Measurements from ENCODE around the gene ADAMTSL1.

The ADAMTSL1 gene

DNA sequence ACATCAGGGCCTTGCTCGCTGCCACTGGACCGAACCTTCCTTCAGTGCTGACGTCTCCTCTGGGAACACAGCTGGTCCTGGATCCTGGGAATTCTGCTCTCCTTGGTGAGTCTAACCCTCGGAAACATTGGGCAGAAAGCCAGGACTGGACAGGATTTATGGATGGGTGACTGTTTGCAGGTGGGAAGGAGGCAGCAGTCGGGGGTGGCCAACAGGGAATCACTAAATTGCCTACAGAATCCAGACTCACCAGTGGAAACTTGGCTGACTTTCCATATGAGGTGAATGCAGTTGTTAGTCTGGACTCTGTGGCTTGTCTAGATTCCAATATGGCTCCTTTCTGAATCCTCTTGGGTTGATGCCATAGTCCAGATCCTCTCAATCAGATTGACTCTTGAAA lies 355.9 kb downstream of the ADAMTSL1 start:
- H3K9me3 Mint-ChIP-seq: no peaks in the 10 kb centered on the region
- peaks cover 17% of the 10 kb centered on the region for H3K4me1 Mint-ChIP-seq
- no peaks in the 10 kb centered on the region for H3K36me3 Mint-ChIP-seq
- no peak overlapping the region for H3K27ac Mint-ChIP-seq
- no peak overlapping the region for H3K4me3 Mint-ChIP-seq
- H3K27me3 Mint-ChIP-seq: no peaks in the 10 kb centered on the region

DNA sequence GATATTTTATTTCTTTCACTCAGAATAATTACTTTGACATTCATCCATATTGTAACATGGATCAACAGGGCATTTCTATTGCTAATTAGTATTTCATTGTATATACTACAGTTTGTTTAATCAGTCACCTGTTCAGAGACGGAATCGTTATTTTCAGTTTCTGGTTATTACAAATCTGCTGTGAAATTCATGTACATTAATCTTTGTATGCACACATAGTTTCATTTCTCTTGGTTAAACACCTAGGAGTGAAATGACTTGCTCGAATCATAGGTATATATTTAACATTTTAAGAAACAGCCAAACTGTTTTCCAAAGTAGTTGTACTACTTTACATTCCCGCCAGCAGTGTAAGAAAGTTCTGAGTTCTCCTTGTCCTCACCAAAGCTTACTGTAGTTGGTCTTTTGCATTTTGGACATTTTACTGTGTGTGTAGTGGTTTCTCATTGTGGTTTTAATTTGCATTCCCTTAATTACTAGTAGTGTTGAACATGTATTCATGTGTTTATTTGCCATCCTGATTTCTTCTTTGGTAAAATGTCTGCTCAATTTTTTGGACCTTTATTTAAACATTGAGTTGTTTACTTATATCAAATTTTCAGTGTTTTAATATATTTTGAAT lies 360.9 kb downstream of the ADAMTSL1 start:
- H3K4me3 Mint-ChIP-seq: no peak overlapping the region
- H3K27ac Mint-ChIP-seq: no peak overlapping the region
- no peaks in the 10 kb centered on the region for H3K36me3 Mint-ChIP-seq
- no peaks in the 10 kb centered on the region for H3K4me1 Mint-ChIP-seq
- no peaks in the 10 kb centered on the region for H3K27me3 Mint-ChIP-seq
- H3K9me3 Mint-ChIP-seq: no peaks in the 10 kb centered on the region

DNA sequence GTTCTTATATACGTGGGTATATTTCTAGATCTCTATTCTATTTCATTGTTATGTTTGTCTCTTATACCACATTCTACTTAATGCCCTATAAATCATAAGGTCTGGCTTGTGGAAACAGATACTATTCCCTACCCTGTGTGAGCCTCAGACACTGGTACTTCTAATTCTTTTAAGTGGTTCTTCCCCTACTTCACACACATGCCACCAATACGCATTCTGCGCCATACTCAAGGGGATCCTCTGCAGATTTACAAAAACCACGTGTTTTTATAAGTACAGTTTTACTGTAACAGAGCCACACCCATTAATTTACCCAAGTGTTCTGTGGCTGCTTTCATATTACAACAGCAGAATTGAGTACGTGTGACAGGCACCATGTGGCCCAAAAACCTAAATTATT lies 363.4 kb downstream of the ADAMTSL1 start:
- Mint-ChIP-seq H3K4me1 (no peaks in the 10 kb centered on the region), H3K27me3 (no peaks in the 10 kb centered on the region), H3K36me3 (no peaks in the 10 kb centered on the region), H3K27ac (no peak overlapping the region), H3K4me3 (no peak overlapping the region), H3K9me3 (no peaks in the 10 kb centered on the region)

DNA sequence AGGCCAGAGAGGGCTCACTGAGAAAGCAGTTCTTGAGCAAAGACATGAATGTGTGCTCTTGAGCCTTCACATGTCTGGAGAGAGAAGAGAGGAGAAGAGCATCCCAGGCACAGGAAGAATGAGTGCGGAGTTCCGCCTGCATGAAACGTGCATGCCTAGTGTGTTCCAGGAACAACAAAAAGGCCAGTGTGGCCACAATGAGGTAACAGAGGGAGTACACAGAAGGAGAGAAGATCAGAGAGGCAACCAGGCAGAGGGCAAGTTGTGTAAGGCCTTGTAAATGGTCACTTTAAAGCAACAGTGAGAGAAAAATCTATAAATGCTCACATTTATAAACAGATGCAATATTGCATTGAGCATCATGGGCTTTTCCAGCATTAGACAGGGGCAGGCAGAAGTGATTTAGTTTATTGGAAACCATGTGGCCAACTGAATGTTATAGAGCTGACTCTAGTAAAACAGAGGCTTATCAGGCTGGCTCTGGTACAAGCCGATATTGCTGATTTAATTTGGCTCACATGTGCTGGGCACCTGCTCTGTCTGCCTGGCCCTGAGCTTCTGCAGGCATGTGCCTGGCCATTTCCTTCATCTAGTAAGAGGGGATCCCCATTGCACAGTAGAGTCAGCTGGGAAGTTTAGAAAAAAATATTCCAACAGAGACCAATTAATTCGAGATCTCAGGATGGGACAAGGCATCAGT lies 373.8 kb downstream of the ADAMTSL1 start:
- no peak overlapping the region for H3K4me3 Mint-ChIP-seq
- H3K9me3 Mint-ChIP-seq: no peaks in the 10 kb centered on the region
- H3K36me3 Mint-ChIP-seq: no peaks in the 10 kb centered on the region
- no peaks in the 10 kb centered on the region for H3K4me1 Mint-ChIP-seq
- no peak overlapping the region for H3K27ac Mint-ChIP-seq
- H3K27me3 Mint-ChIP-seq: peaks cover under 1% of the 10 kb centered on the region

DNA sequence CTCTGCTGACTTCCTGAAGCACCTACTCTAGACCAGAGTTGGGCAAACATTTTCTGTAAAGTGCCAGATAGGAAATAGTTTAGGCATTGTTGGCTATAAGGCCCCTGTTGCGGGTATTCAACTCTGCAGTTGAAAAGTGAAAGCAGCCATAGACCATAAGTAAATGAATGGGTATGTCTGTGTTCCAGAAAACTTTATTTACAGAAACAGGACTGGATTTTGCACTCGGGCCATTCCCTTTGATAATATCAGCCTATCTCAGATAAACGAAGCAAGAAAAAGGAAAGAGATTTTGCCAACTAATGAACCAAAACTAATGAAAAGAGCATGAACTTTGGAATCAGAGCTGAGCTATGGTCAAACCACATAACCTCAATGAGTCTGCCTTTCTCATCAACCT lies 374.7 kb downstream of the ADAMTSL1 start:
- Mint-ChIP-seq H3K9me3 (no peaks in the 10 kb centered on the region), H3K4me1 (no peaks in the 10 kb centered on the region), H3K27me3 (no peaks in the 10 kb centered on the region), H3K4me3 (no peak overlapping the region), H3K27ac (no peak overlapping the region), H3K36me3 (no peaks in the 10 kb centered on the region)

DNA sequence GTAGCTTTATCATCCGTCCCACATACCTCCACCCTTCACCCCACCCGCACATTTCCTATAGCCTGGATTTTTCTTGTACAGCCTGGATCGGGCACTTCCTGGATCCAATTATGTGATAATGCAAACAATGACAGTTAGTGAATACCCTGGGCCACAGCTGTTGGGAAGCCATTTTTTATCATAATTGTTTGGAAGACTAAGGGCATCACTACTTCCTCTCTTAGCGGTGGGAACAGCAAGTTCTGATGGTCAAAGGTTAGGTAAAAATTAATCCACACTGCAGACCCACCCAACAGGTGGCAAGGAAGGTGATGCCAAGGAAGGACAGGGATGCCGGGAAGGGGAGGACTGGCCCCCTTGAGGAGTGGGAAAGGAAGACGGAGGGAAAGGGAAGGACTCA lies 375.3 kb downstream of the ADAMTSL1 start:
- H3K27me3 Mint-ChIP-seq: no peaks in the 10 kb centered on the region
- no peaks in the 10 kb centered on the region for H3K36me3 Mint-ChIP-seq
- no peak overlapping the region for H3K27ac Mint-ChIP-seq
- H3K4me3 Mint-ChIP-seq: no peak overlapping the region
- H3K4me1 Mint-ChIP-seq: no peaks in the 10 kb centered on the region
- no peaks in the 10 kb centered on the region for H3K9me3 Mint-ChIP-seq

DNA sequence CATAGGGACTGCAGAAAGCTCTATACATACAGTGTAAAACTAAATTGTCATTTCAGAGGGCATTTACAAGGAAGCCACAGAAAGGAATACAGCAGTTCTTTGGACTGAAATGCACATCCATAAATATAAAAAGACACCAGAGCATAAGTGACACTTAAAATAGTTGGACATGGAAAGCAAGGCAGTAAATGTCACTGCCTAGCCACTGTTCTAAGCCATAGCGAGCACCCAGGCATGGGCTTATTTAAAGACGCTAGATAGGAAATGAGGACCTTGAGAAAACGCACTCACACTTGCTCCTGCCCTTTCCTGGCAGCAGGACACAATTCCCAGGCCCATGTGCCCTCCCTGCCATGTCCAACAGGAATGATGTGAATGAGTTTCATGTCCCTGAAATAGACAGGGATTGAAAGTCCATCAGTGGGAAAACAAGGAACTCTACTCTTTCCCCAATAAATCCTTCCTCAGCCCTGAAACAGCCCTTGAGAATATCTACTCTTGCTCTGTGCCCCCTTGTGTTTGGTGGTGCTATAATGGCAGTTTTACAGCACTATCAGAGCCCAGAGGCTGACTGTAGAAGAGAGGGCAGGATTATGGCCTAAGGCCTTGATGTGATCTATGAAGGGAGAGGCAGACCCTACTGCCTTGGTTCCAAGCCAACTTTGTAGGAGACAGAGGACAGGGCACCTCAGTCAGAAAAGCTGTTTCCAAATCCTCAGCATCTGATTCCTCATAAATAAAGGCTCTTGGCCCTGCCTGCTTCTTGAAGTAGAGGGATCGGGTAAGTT lies 376.1 kb downstream of the ADAMTSL1 start:
- no peaks in the 10 kb centered on the region for H3K36me3 Mint-ChIP-seq
- H3K9me3 Mint-ChIP-seq: no peaks in the 10 kb centered on the region
- H3K4me1 Mint-ChIP-seq: no peaks in the 10 kb centered on the region
- H3K27me3 Mint-ChIP-seq: peaks cover 1% of the 10 kb centered on the region
- no peak overlapping the region for H3K27ac Mint-ChIP-seq
- H3K4me3 Mint-ChIP-seq: no peak overlapping the region

DNA sequence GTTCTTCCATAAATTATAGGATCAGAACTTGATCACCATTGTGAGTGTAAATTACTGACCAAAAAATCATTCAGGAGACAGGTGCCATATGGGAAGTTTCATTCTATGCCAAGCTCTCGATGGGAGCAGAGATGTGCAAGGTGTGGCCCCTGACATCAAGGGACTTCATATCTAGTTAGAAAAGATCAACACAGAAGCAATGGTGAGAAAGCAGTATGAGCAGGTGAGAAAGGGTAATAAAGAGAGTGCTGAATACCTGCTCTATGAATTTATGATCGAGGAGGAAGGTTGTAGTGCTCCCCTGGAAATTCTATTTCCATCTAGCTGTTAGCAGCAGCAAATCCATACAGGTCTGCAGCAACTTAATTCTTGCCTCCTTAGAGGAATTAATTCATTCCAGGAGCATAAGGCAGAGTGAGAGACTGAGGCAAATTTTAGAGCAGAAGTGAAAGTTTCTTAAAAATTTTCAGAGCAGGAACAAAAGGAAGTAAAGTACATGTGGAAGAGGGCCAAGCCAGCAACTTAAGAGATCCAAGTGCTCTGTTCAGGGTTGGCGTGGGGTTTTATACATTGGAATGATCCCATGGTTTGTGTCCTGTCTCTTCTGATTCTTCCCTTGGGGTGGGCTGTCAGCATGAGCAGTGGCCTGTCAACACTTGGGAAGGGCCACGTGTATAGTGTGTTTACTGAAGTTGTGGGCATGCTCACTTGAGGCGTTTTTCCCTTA lies 377.3 kb downstream of the ADAMTSL1 start:
- Mint-ChIP-seq H3K4me1 (no peaks in the 10 kb centered on the region), H3K27me3 (peaks cover 1% of the 10 kb centered on the region)

DNA sequence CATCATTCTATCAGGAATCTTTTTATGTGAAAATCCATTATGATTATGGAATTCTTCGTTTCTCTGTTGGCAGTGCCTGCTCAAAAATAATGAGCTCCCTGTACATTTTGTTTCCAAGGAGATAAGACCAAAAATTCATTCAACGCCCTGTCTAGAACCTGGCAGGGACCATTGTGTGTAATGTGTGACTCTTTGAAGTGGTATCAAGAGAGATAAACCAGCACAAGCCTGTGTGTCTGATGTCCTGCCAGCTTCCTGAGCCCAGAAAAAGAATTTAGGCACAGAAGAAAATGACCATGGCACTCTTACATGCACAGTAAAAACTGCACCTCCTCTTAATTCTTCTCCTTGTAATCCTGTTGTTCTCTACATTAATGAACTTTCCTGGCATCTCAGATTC lies 381.7 kb downstream of the ADAMTSL1 start:
- Mint-ChIP-seq H3K4me3 (no peak overlapping the region), H3K4me1 (no peaks in the 10 kb centered on the region), H3K27me3 (peaks cover 4% of the 10 kb centered on the region), H3K36me3 (no peaks in the 10 kb centered on the region), H3K27ac (no peak overlapping the region), H3K9me3 (no peaks in the 10 kb centered on the region)

More for the DNA sequence above, 377.3 kb downstream of the ADAMTSL1 start:
- no peaks in the 10 kb centered on the region for H3K9me3 Mint-ChIP-seq
- no peak overlapping the region for H3K4me3 Mint-ChIP-seq
- no peak overlapping the region for H3K27ac Mint-ChIP-seq
- no peaks in the 10 kb centered on the region for H3K36me3 Mint-ChIP-seq

DNA sequence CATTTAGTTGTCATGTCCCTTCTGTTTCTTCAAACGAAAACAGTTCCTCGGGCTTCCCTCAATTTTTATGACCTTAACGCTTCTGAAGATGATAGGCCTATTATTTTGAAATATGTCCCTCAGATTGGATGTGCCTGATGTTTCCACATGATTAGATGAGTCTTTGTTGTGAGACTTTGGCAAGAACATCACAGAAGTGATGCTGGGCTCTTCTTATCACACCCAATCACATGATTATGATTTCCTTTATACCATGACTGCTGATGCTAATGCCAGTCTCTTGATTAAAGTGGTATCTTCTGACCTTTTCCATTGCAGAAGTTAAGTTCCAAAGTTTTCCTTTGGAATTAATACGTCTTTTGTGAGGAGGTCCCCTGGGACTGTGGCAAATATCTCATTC lies 383.4 kb downstream of the ADAMTSL1 start:
- no peaks in the 10 kb centered on the region for H3K9me3 Mint-ChIP-seq
- H3K27ac Mint-ChIP-seq: no peak overlapping the region
- no peak overlapping the region for H3K4me3 Mint-ChIP-seq
- H3K36me3 Mint-ChIP-seq: no peaks in the 10 kb centered on the region
- no peaks in the 10 kb centered on the region for H3K4me1 Mint-ChIP-seq
- H3K27me3 Mint-ChIP-seq: peaks cover 5% of the 10 kb centered on the region

DNA sequence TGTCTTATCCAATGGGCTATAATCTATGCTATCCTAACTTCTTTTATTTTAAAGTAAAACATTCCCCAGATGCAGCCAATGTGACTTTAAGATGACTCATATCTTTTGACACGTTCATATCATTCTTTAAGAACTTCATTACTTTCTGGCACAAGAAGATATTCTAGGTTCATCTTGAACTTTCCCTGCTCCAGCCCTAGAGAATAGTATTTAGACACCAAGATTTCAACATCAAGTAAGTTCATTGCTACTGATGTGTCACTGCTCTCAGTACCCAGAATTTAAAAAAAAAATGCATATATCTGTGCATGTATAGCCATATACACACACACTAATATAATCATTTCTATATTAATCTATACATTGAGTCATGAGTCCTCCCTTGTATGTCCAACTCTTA lies 383.8 kb downstream of the ADAMTSL1 start:
- Mint-ChIP-seq H3K27me3 (peaks cover 5% of the 10 kb centered on the region), H3K4me1 (no peaks in the 10 kb centered on the region), H3K9me3 (no peaks in the 10 kb centered on the region), H3K27ac (no peak overlapping the region), H3K36me3 (no peaks in the 10 kb centered on the region), H3K4me3 (no peak overlapping the region)

DNA sequence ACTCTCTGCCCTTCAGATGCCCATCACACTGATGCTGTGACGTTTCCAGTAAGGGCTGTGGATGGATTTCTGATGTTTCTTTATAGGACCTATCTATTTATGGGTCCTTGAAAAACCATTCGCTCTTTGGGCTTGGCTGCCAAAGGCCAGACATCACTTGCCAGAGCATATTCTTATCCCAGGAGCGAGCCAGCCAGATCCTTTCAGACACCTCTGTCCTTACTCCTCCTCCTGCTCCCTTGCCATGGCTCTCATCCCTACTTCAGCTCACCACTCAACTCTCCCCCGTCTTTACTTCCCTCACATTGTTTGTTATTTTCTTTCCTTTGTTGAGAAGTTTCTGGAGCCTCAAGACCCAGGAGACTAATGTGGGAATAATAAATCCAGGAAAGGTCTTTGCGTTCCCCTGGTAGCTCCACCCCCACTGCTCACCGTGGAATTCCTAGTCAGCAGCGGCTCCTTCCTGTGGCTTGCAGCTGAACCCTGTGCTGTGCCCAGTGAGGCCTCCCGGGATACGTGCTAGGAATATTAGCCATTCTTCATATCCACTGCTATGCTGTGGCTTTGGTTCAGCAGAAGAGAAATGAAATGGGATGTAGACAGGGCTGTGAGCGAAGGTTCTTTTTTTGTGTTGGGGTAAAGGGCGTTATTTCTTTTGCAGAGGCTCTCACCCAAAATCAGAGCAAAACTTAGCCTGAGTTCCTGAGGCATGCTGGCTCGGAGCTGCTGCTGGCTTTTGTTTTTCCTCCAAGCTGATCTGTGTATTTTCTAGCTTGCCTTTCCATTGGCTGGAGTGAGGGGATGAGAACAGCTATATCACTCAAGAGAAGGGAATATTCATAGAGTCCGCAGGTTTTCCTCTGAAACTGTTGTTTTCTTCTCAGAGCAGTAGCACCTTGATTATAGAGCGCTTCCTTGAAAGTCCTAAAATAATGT lies 387.9 kb downstream of the ADAMTSL1 start:
- Mint-ChIP-seq H3K9me3 (no peaks in the 10 kb centered on the region), H3K27ac (no peak overlapping the region), H3K27me3 (peaks cover 4% of the 10 kb centered on the region), H3K36me3 (no peaks in the 10 kb centered on the region), H3K4me1 (no peaks in the 10 kb centered on the region), H3K4me3 (no peak overlapping the region)

DNA sequence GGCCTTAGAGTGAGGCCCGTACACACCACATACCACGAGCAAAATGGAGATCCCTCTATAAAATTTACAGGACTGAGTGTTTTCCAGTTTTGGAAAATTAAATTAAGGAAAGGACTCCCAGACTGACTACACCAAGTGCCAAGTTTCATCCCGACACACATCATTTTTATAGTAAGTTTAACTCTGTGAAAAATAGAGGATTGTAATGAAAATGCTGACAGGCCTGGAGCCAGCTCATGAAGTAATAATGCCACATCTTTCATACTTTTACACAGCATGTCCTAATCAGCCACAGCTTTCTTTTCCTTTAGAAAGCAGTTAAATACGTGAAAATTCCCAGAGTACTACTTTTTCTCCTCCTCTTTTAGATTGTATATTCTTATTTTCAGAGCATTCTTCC lies 389.8 kb downstream of the ADAMTSL1 start:
- Mint-ChIP-seq H3K4me3 (no peak overlapping the region), H3K4me1 (no peaks in the 10 kb centered on the region), H3K27me3 (peaks cover 2% of the 10 kb centered on the region), H3K36me3 (no peaks in the 10 kb centered on the region), H3K9me3 (no peaks in the 10 kb centered on the region), H3K27ac (no peak overlapping the region)

DNA sequence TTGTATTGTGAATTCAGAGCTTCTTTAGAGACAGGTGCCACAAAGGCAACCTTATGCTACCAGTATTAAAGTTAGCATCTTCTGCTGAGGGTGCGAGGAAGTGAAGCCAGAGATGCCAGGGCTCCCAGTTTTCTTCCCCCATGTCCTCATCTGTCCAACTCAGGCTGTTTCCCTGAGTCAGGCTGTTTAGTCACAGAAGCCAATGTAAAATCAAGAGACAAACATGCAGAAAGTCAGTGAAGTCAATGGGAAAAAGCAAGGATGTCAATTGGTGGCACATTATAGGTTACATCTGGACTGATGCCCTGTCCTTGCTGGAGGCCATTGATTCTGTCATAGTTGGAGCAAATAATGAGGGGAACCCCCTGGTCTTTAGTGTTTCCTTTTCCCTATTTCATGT lies 390.6 kb downstream of the ADAMTSL1 start:
- Mint-ChIP-seq H3K27ac (no peak overlapping the region), H3K36me3 (no peaks in the 10 kb centered on the region), H3K4me1 (no peaks in the 10 kb centered on the region), H3K4me3 (no peak overlapping the region), H3K27me3 (peaks cover 2% of the 10 kb centered on the region), H3K9me3 (peaks cover under 1% of the 10 kb centered on the region)

DNA sequence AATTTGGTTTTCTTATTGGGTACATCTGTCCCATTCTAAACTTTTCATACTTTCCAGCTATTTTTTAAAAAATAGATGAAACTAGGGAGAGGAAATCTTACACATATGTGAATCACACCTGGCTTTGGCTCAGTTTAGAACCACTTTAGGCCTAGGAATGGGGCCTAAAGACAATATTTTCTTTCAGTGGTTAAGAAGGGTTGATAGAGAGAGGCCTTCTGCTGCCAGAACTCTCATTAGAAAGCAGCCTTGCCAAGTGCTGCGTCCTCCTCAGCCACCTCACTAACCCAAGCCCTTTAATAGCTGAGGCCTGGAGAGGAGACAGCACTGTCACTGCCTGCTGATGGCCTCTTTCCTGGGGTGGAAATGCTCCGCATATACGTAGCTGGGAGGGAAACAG lies 391.6 kb downstream of the ADAMTSL1 start:
- H3K4me1 Mint-ChIP-seq: no peaks in the 10 kb centered on the region
- H3K4me3 Mint-ChIP-seq: no peak overlapping the region
- H3K36me3 Mint-ChIP-seq: no peaks in the 10 kb centered on the region
- H3K9me3 Mint-ChIP-seq: peaks cover 5% of the 10 kb centered on the region
- H3K27me3 Mint-ChIP-seq: peaks cover 2% of the 10 kb centered on the region
- no peak overlapping the region for H3K27ac Mint-ChIP-seq

Data from activated naive CD4-positive, alpha-beta T cell treated with anti-CD3 and anti-CD28 coated beads, Interleukin-2, amount 50 U/mL, for 24 hours (primary cell).